ENCODE measurements around the gene UGGT2.

The UGGT2 gene

GRCh38 chr13:95968906-95969305 lies 84.3 kb downstream of the UGGT2 start:
- no peaks in the 10 kb centered on the region for H3K79me2 ChIP-seq (ENCODE audit: control insufficient read depth, low read length)
- peaks cover 4% of the 10 kb centered on the region; the same call in 1 of the 2 replicates for H3K4me1 ChIP-seq (ENCODE audit: control insufficient read depth, low read length)
- H3K27me3 ChIP-seq (ENCODE audit: control insufficient read depth, low read length) = no peaks in the 10 kb centered on the region
- no peak overlapping the region for H3K4me2 ChIP-seq (ENCODE audit: low read length)
- no peak overlapping the region for H3K27ac ChIP-seq (ENCODE audit: low read depth, low read length)
- no peaks in the 10 kb centered on the region for H4K20me1 ChIP-seq (ENCODE audit: control insufficient read depth, insufficient read depth, low read depth, low read length)
- H3K4me3 ChIP-seq (ENCODE audit: low read length) = no peak overlapping the region
- no peaks in the 10 kb centered on the region for H3K9me2 ChIP-seq (replicated peaks; ENCODE audit: control insufficient read depth, low read length)
- TF ChIP-seq EZH2phosphoT487 (IDR thresholded peaks at IDR 0.05; ENCODE audit: borderline replicate concordance, low read length) (no peak), CTCF (IDR thresholded peaks at IDR 0.05; ENCODE audit: low read depth, low read length, poor library complexity, severe bottlenecking) (no peak)
- H3K9me3 ChIP-seq (ENCODE audit: control insufficient read depth, insufficient read depth, low read length) = no peaks in the 10 kb centered on the region
- H3K36me3 ChIP-seq (ENCODE audit: control insufficient read depth, low read length) = no peaks in the 10 kb centered on the region
- H3F3A ChIP-seq (ENCODE audit: control insufficient read depth, insufficient read depth) = no peaks in the 10 kb centered on the region

- peaks cover 7% of the 10 kb centered on the region; the same call in 1 of the 2 replicates for H3K9me3 ChIP-seq (ENCODE audit: control insufficient read depth, insufficient read depth, low read length)
- no peak overlapping the region for H3K27ac ChIP-seq (ENCODE audit: low read depth, low read length)
- H3K27me3 ChIP-seq (ENCODE audit: control insufficient read depth, low read length) = no peaks in the 10 kb centered on the region
- no peak overlapping the region for H3K4me3 ChIP-seq (ENCODE audit: low read length)
- TF ChIP-seq EZH2phosphoT487 (IDR thresholded peaks at IDR 0.05; ENCODE audit: borderline replicate concordance, low read length) (no peak), CTCF (IDR thresholded peaks at IDR 0.05; ENCODE audit: low read depth, low read length, poor library complexity, severe bottlenecking) (no peak)
- H3K4me2 ChIP-seq (ENCODE audit: low read length) = no peak overlapping the region
- no peaks in the 10 kb centered on the region; the same call in 1 of the 2 replicates for H3K36me3 ChIP-seq (ENCODE audit: control insufficient read depth, low read length)
- no peaks in the 10 kb centered on the region for H3K9me2 ChIP-seq (replicated peaks; ENCODE audit: control insufficient read depth, low read length)
- peaks cover 7% of the 10 kb centered on the region for H3K4me1 ChIP-seq (ENCODE audit: control insufficient read depth, low read length)
- no peaks in the 10 kb centered on the region for H3F3A ChIP-seq (ENCODE audit: control insufficient read depth, insufficient read depth)
- no peaks in the 10 kb centered on the region for H4K20me1 ChIP-seq (ENCODE audit: control insufficient read depth, insufficient read depth, low read depth, low read length)
- H3K79me2 ChIP-seq (ENCODE audit: control insufficient read depth, low read length) = no peaks in the 10 kb centered on the region
Measured at GRCh38 chr13:95957331-95957730, 95.9 kb downstream of the UGGT2 start.

GRCh38 chr13:95956589-95957148 lies 96.5 kb downstream of the UGGT2 start:
- Histone ChIP-seq H3K27ac (ENCODE audit: low read depth, low read length) (no peak overlapping the region), H3K9me2 (replicated peaks; ENCODE audit: control insufficient read depth, low read length) (no peaks in the 10 kb centered on the region), H3K4me3 (ENCODE audit: low read length) (no peak overlapping the region), H3K79me2 (ENCODE audit: control insufficient read depth, low read length) (no peaks in the 10 kb centered on the region), H3K4me1 (ENCODE audit: control insufficient read depth, low read length) (peaks cover 7% of the 10 kb centered on the region), H3K27me3 (ENCODE audit: control insufficient read depth, low read length) (no peaks in the 10 kb centered on the region), H4K20me1 (ENCODE audit: control insufficient read depth, insufficient read depth, low read depth, low read length) (no peaks in the 10 kb centered on the region), H3F3A (ENCODE audit: control insufficient read depth, insufficient read depth) (no peaks in the 10 kb centered on the region), H3K36me3 (ENCODE audit: control insufficient read depth, low read length) (no peaks in the 10 kb centered on the region; the same call in 1 of the 2 replicates), H3K9me3 (ENCODE audit: control insufficient read depth, insufficient read depth, low read length) (peaks cover 7% of the 10 kb centered on the region; the same call in 1 of the 2 replicates), H3K4me2 (ENCODE audit: low read length) (no peak overlapping the region)
- no peak for TF ChIP-seq EZH2phosphoT487 (IDR thresholded peaks at IDR 0.05; ENCODE audit: borderline replicate concordance, low read length)
- no peak for TF ChIP-seq CTCF (IDR thresholded peaks at IDR 0.05; ENCODE audit: low read depth, low read length, poor library complexity, severe bottlenecking)

Measured in DOHH2 (cell line).